GM21360 (cell line): Measurements from ENCODE around the gene PDCD10.

Source experiments
- ATAC-seq: cut with Tn5 transposase; IDR thresholded peaks from one replicate; pipeline ENCODE4 v1.9.1; 2021; ENCODE audit warnings: mild to moderate bottlenecking, moderate library complexity; ENCODE audit not compliant: unreplicated experiment

Gene PDCD10

GRCh38 chr3:167734498-167735232 is at the start of gene PDCD10:
Gene PDCD10, minus strand, starts transcription at chr3:167734892. Its CDS starts 14,735 bp downstream, at chr3:167720157.
- ATAC-seq: peak; percentile 87

- no peak for ATAC-seq
Measured at GRCh38 chr3:167783781-167784180, 49.1 kb upstream of the PDCD10 start.

- ATAC-seq: no peak
Measured at GRCh38 chr3:167780214-167780883, 45.7 kb upstream of the PDCD10 start.

GRCh38 chr3:167777356-167777755 is 42.7 kb upstream of the PDCD10 start:
- ATAC-seq: no peak

GRCh38 chr3:167776066-167776685 is 41.5 kb upstream of the PDCD10 start:
- no peak for ATAC-seq

- peak; percentile 86 for ATAC-seq
Measured at GRCh38 chr3:167773584-167773983, 38.9 kb upstream of the PDCD10 start.

- ATAC-seq: peak; percentile 35
Measured at GRCh38 chr3:167772992-167773391, 38.3 kb upstream of the PDCD10 start.

GRCh38 chr3:167762296-167762695 is 27.6 kb upstream of the PDCD10 start:
- no peak for ATAC-seq

- no peak for ATAC-seq
Measured at GRCh38 chr3:167761302-167761701, 26.6 kb upstream of the PDCD10 start.

- no peak for ATAC-seq
Measured at GRCh38 chr3:167754049-167754448, 19.4 kb upstream of the PDCD10 start.

- peak; percentile 99 for ATAC-seq
Measured at GRCh38 chr3:167750272-167750971, 15.7 kb upstream of the PDCD10 start.

- no peak for ATAC-seq
Measured at GRCh38 chr3:167749728-167750127, 15.0 kb upstream of the PDCD10 start.

GRCh38 chr3:167749209-167749608 is 14.5 kb upstream of the PDCD10 start:
- no peak for ATAC-seq

GRCh38 chr3:167743799-167744198 is 9.1 kb upstream of the PDCD10 start:
- no peak for ATAC-seq

- no peak for ATAC-seq
Measured at GRCh38 chr3:167742338-167742737, 7.6 kb upstream of the PDCD10 start.

- peak; percentile 96 for ATAC-seq
Measured at GRCh38 chr3:167740961-167741587, 6.4 kb upstream of the PDCD10 start.

GRCh38 chr3:167739190-167739810 is 4.6 kb upstream of the PDCD10 start:
- no peak for ATAC-seq

- no peak for ATAC-seq
Measured at GRCh38 chr3:167738037-167738436, 3.3 kb upstream of the PDCD10 start.

- no peak for ATAC-seq
Measured at GRCh38 chr3:167736997-167737396, 2.3 kb upstream of the PDCD10 start.

GRCh38 chr3:167736264-167736787 is 1.6 kb upstream of the PDCD10 start:
- ATAC-seq: no peak
